ENCODE measurements around the gene HECW1.

- no peak for TF ChIP-seq CREB5 (CRISPR knock-in tag; IDR thresholded peaks at IDR 0.05; ENCODE audit: low read depth)
- no peak for TF ChIP-seq PATZ1 (CRISPR knock-in tag; IDR thresholded peaks at IDR 0.05; ENCODE audit: borderline replicate concordance)
- TF ChIP-seq ZFP3 (CRISPR knock-in tag; IDR thresholded peaks at IDR 0.05): no peak
These were observed 272.3 kb downstream of the HECW1 start for GRCh38 chr7:43384616-43385308.

Data from SK-N-SH treated with all-trans-retinoic acid at 6 μM for 48 hours (cell line).